ENCODE measurements around the gene SLAIN1.
"Not testable (repeated sequence)": the region's sequence is repeated elsewhere in the genome, so short reads cannot be mapped to it uniquely, and the experiment has no call there.

Gene SLAIN1

DNA sequence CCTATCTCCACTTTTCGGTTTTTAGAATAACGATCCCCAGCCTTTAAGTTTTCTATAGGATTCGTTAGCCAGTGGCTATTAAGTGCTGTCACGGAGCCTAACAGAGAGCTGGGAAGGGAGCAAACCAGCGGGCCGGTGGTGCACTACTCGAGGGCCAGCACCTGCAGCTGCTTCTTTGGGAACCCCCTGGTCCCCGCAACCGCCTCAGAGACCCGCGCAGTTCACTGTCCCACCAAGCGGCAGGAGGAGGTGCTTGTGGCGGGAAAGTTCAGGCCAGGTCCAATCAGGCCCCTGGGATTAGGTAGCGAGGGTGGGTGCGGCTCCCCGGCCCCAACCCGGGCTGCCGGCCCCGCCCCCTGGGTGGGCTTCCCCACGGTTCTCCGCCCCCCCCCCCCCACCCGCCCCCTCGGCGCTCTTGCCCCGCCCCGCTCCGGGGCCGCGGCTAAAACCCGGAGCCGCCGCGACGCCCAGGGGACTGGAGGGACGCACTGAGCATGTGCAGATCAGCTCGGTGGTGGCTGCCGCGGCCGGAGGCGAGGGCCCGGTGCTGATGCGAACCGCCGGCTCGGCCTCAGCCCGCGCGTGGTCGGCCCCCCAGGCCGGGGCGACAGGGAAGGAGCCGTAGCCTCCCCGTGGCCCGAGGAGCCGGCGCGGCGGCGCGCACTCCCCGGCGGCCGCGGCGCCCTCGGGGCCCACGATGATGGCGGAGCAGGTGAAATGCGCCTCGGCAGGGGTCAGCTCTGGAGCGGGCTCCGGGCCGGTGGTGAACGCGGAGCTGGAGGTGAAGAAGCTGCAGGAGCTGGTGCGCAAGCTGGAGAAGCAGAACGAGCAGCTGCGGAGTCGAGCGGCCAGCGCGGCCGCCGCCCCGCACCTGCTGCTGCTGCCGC is at the start of gene SLAIN1:
Gene SLAIN1 (plus strand): TSS at position 471 of the 887 bp plus-strand sequence. CDS start 227 bp downstream, at position 698.
- peak; percentile 29 for DNase-seq

GRCh38 chr13:77650409-77650808 is 47.1 kb upstream of the SLAIN1 start:
- DNase-seq: no peak

DNA sequence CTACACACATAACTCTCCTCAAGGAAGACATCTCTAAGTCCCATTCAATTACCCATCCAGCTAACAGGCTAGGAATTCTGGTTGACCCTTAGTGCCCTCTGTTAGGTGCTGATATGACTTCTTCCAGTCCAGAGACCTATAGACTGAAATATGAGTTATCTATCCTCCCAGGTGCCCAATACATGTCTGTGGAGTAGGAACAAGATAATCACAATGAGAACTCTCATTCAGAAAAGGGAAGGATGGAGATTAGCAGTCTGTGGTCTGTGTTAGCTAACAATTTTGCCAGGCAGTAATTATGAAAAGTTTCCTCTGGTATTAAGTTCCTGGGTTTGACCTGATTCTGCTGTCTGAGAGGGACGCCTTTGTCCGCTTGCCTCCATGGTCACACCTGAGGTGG is 44.2 kb upstream of the SLAIN1 start:
- DNase-seq: no peak

GRCh38 chr13:77660016-77660415 is 37.5 kb upstream of the SLAIN1 start:
- DNase-seq: not testable (repeated sequence)

DNA sequence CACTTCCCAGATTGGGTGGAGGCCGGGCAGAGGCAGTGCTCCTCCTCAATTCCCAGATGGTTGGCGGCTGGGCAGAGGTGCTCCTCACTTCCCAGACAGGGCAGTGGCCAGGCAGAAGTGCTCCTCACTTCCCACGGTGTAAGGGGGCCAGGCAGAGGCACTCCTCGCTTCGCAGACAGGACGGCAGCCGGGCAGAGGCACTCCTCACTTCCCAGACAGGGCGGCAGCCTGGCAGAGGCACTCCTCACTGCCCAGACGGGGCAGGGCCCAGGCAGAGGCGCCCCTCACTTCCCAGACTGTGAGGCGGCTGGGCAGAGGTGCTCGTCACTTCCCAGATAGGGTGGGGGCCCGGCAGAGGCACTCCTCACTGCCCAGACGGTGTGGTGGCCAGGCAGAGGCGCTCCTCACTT is 36.6 kb upstream of the SLAIN1 start:
- no peak for DNase-seq

DNA sequence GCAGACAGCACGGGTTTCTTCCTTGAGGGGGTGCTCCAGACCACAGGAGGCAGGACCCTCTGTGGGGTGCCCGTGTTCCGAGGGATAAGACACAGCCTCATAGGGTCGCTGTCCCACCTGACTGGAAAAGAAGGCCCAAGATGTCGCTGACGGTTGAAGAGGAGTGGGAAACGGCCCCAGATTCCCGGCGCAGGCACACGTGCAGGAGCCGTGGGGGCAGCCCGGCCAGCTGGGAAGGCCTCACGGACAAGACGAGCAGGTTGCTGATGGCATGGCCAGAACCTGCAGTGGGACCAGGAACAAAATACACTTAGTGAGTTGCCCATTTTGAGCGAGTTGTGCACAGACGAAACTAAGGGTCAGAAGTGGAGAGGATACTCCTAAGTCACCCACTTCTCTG is 35.2 kb upstream of the SLAIN1 start:
- not testable (repeated sequence) for DNase-seq

DNA sequence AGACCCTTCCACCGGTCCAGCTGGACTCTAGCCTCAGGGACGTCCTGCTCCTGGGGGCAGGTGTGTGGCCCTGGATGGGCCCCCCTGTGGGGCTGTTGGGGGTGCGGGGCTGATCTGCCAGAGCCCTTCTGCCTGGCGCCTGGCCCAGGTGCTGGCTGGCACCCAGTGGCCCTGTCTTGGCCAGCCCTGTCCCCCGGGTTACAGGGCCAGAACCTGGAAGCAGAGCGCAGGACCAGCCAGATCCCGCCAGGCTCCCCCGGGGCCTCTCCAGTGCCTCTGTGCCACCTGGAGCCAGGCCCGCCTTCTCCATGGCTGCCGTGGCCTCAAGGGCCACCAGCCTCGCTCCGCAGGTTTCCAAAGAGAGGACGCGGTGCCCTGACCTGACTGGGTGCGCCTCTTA is 34.7 kb upstream of the SLAIN1 start:
- DNase-seq: not testable (repeated sequence)

DNA sequence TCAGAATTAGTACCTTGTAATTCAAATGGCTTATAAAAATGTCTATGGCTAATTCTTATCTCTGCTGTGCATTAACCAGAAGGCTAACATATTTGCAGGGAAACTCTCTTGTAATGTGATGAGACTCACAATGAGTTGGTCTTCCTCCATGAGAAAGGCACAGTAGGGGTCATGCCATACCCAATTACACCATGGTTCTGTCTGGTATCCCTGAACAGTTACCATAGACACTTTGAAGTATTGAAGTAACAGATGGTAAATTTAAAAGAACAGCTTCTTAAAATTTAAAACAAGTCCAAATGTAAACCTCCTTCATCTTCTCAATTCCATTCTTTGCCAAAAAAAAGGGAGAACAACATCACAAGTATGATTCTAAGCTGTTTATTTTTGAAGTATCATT is 22.6 kb upstream of the SLAIN1 start:
- no peak for DNase-seq

DNA sequence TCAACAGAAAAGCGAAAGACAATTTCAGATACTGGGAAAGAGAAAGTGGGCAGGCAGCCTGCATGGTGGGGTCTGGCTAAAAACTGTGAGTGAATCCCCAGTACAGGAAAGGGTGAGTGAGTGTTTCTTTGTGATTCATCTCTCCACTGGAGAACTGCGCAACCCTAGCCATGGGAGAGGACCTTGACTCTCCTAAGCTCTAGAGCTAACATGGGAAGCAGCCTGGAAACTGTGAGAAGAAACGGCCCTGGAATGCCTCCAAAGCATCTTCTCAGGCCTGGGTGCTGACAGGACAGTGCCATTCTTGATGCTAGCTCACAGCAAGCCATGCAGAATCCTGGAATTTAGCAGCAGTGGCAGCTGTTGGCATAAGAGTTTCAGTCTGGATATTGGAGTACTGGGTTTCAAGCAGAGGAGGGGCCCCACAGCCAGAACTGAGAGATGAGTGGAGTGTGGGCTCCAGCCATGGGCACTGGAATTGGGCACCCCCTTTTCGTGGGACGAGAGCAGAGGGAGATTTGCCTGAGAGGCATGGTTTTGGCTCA is 18.7 kb upstream of the SLAIN1 start:
- DNase-seq: no peak

- DNase-seq: no peak
Measured at GRCh38 chr13:77687799-77688198, 9.7 kb upstream of the SLAIN1 start.

DNA sequence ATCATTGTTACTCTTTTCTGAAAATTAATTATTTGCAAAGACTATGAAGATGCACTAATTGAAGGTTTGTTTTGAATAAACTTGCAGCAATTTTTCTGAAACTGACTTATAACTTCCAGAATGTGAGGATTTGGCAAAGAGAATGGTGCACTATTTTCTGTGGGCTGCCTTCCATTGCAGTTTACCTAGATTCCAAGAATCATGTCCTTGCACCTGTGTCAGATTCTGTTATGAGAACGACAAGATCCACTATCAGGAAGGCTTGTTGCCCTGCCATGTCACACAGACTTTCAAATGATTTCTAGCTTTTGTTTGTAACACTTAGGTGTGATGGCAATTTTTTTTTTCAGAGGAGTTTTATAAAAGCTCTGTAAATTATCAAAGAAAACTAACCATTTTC is 5.6 kb upstream of the SLAIN1 start:
- no peak for DNase-seq

DNA sequence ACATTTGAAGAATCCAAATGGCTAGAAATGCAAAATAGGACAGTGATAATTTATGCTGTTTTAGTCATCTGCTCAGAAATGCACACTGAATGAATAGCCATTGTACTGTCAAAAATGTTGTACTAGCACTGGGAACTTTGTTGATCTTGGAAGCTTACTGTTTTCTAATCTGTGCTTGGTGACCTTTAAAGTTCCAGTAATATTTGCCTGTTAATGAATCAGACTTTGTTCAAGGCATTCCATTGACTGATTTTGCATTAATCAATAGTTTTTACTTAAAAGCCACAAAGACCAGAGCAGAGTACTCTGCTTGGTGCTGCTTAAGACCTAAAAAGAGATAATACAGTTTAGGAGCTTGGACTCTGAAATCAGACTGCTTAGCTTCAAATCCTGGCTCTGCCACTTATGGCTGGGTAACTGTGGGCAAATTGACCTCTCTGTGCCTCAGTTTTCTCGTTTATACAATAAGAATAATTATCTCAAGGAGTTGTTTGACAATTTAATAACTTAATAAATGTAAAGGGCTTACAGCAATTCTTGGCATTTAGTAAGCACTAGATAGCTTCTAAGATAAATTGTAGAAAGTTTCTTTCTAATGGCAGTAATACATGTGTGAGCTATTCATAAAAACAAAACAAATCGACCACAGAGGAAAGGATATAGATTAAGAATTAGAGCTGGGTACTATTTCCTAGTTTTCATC is 4.6 kb upstream of the SLAIN1 start:
- no peak for DNase-seq

GRCh38 chr13:77693449-77693940 is 4.0 kb upstream of the SLAIN1 start:
- DNase-seq: no peak

DNA sequence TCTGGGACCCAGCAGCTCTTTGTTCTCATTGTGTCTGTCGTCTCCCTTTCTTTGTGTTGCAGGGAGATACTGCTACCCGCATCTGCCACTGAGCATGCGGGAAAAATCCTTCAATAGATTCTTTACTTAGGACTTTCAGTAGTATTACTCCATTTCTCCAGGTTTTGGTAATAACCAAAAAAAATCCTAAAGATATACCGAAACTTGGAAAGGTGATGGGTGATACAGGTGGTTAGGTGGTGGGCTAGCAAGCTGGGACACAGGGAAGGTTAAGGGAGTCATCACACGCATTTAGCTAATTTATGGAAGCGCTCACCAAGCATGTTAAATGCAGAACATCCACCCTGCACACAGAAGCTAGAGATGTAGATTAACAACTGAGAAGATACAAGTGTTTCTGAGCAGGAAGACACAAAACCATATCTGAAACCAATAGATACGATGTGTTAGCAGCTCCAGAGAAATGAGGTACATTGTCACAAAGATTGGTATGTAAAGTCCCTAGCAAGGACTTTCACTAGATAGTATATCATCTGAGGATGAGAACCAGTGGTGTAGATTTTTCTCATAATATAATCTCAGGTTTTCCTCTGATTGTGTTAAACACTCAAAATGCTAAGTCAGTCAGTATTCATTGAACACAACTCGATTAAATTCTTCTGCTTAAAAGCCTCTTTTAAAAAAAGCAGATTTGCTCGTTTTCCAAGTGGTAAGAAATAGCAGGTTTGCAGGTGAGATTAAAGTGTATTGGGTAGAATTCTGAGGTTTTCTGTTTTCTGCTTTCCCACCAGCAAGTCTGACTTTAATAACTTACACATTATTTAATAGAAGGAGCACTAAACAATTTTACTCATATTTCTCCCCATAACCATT is 1.2 kb upstream of the SLAIN1 start:
- no peak for DNase-seq

DNA sequence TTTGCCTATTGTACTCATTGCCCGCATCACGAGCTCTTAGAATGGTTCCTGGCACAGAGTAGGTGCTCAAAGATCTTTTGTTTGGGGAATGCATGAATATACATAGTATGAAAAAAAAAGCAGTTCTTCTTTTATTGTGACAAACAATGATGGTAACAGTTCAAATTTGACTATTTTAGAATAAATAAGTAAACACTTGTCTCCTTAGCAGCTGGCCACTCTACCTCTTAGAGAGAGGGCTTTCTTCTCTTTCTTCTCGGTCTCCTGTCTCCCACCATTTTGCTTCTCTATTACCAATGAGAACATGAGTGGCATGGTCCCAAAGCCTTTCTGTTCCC is 639 bp upstream of the SLAIN1 start:
- no peak for DNase-seq

DNA sequence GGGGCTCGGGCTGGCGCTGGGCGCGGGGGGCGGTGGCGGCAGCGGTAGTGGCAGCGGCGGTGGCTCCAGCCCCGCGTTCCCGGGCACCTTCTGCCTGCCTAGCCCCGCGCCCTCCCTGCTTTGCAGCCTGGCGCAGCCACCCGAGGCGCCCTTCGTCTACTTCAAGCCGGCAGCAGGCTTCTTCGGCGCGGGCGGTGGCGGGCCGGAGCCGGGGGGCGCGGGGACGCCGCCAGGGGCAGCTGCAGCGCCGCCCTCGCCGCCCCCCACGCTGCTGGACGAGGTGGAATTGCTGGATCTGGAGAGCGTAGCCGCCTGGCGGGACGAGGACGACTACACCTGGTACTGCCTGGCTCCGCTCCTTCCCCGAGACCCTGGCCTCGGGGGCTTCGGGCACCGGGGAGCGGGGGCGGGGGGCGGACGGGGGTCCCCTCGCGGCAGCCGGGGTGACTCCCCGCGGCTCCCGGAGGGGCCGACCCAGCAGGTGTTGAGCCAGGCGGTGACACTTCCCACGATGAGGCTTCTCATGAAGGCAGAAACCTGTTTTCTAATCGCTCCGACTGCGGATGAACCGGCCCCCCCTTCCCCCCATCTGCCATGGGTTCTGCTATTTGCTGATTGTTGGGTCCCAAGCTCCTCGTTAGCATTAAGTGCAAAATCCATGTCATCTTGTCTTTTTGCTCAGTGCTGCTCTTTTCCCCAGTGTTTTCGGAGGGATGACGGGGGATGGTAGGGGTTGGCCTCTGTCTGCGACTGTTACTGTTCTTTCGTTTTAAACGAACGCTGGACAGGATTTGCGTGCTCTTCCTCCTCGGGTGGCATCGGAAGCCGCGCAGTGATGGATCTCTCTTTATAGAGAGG is 943 bp downstream of the SLAIN1 start:
- DNase-seq: no peak

GRCh38 chr13:77699059-77699680 is 1.7 kb downstream of the SLAIN1 start:
- no peak for DNase-seq

DNA sequence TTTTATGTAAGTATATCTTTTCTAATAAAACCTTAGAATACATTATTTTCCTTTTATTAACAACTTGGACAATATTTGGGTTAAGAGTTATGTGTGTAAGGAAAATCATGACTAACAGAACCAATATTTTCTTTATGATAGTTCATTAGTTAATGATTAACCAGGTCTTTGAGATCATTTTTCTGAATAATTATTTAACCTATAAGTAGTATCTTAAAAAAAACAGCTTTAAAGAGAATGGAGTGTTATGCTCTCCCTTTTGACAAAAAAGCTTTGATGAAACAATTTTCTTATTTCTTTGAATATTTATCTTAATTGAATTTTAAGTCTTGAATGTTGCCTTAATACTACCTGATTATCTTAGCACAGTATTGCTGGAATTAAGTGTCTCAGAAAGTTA is 3.8 kb downstream of the SLAIN1 start:
- DNase-seq: no peak

DNA sequence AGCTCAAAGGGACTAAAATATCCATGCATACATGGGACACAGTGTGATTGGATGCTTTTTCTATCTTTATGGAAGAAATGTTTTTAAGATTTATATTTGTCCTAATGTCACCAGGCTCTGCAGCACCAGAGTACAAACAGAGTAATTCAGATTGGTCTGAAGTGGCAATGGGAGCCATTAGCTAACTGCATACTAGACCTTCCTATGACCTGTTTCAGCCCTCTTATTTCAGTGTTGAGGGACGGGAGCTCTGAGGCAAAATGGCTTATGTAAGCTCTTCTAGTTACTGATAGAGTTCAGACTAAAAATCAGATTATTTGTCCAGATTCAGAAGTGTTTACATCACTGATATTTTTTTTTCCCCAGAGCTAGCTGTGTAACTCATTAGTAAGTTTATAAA is 4.9 kb downstream of the SLAIN1 start:
- no peak for DNase-seq

- no peak for DNase-seq
Measured at GRCh38 chr13:77703408-77703807, 5.9 kb downstream of the SLAIN1 start.

DNA sequence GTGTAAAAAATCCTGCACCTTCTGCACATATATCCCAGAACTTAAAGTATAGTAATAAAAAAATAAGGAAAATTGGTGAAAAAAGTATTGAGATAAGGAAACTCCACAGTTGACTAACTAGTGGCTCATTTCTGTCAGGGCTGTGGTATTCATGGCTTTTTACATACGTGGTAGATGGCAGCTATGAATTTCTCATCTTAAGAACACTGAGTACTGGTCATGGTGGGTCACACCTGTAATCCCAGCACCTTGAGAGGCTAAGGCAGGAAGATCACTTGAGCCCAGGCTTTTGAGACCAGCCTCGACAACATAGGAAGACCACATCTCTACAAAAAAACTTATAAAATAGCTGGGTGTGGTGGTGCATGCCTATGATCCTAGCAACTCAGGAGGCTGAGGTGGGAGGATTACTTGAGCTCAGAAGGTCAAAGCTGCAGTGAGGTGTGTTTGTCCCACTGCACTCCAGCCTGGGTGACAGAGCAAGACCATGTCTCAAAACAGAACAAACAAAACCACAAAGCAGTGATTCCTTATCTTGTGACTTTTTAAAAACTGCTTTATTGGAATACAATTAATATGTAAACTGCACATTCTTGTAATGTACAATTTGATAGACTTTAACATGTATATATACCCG is 16.8 kb downstream of the SLAIN1 start:
- no peak for DNase-seq

All from NCI-H226 (cell line).